HUES6 (cell line): ENCODE results near the gene DHH.

ENCODE experiments used
- H3K27ac ChIP-seq: 2 replicates; pipeline ENCODE4 v1.7.0; 2013; ENCODE audit warnings: low read depth, mild to moderate bottlenecking, low read length, inconsistent platforms
- H3K27me3 ChIP-seq: 2 replicates; pipeline ENCODE4 v1.6.1; 2013; ENCODE audit warnings: low read length; ENCODE audit not compliant: control insufficient read depth, insufficient read depth
- H3K36me3 ChIP-seq: 2 replicates; pipeline ENCODE4 v1.6.1; 2013; ENCODE audit warnings: low read length; ENCODE audit not compliant: control insufficient read depth, insufficient read depth
- H3K4me1 ChIP-seq: 2 replicates; pipeline ENCODE4 v1.6.1; 2013; ENCODE audit warnings: low read length; ENCODE audit not compliant: control insufficient read depth, insufficient read depth
- H3K4me3 ChIP-seq: 2 replicates; pipeline ENCODE4 v1.5.1; 2013; ENCODE audit warnings: low read depth, low read length
- H3K9ac ChIP-seq: one replicate; pipeline ENCODE4 v1.6.1; 2013; ENCODE audit warnings: mild to moderate bottlenecking, low read length
- H3K9me3 ChIP-seq: 2 replicates; pipeline ENCODE4 v1.6.1; 2013; ENCODE audit warnings: low read depth, low read length; ENCODE audit not compliant: control insufficient read depth, insufficient read depth

The DHH gene

GRCh38 chr12:49046129-49046895, 48.3 kb downstream of the DHH start:
- Histone ChIP-seq H3K4me1 (no peaks in the 10 kb centered on the region), H3K9ac (no peak overlapping the region), H3K27me3 (no peaks in the 10 kb centered on the region), H3K36me3 (peaks cover 98% of the 10 kb centered on the region), H3K4me3 (no peak overlapping the region), H3K27ac (no peak overlapping the region), H3K9me3 (no peaks in the 10 kb centered on the region)

DNA sequence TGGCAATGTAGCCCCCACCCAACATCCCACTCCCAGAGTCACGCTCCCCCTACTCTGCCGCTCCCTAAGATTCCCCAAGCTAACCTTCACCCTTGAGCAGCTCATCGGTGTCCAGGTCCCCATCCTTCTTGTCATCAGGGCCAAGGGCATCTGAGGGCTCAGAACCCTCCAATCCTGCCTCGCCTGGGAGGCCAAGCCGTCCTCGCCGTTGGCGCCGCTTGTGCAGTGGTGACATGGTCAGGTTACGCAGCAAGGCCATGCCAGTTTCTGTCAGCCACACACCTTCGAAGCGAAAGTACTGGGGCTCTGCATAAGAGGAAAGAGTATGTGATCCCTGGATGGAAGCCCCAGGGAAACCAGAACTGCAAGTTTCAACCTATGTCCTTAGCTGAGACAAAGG, 49.9 kb downstream of the DHH start:
- Histone ChIP-seq H3K9me3 (no peaks in the 10 kb centered on the region), H3K27ac (no peak overlapping the region), H3K9ac (no peak overlapping the region), H3K4me1 (no peaks in the 10 kb centered on the region), H3K36me3 (peaks cover 98% of the 10 kb centered on the region), H3K4me3 (no peak overlapping the region), H3K27me3 (no peaks in the 10 kb centered on the region)

DNA sequence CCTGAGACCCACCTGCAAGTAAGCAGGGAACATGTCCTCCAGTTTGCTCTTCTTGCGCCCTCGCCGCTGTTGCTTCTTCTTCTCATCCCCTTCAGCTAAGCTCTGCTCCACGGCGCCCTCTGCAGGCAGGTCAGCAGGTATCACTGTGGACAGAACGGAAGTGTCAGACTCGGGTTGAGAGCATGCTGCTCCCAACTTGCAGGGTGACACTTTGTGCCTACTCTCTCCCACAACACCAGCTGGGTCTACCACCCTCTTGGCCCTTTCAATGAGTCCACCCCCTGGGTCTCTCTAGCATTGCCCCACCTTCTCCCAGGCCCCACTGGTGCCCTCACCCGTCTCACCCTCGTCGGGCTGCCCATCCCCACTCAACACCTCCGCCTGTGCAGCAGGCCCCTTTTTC, 50.7 kb downstream of the DHH start:
- H3K4me1 ChIP-seq = no peaks in the 10 kb centered on the region
- no peaks in the 10 kb centered on the region for H3K27me3 ChIP-seq
- no peak overlapping the region for H3K27ac ChIP-seq
- peaks cover 98% of the 10 kb centered on the region for H3K36me3 ChIP-seq
- no peak overlapping the region for H3K4me3 ChIP-seq
- H3K9ac ChIP-seq = no peak overlapping the region
- H3K9me3 ChIP-seq = no peaks in the 10 kb centered on the region

DNA sequence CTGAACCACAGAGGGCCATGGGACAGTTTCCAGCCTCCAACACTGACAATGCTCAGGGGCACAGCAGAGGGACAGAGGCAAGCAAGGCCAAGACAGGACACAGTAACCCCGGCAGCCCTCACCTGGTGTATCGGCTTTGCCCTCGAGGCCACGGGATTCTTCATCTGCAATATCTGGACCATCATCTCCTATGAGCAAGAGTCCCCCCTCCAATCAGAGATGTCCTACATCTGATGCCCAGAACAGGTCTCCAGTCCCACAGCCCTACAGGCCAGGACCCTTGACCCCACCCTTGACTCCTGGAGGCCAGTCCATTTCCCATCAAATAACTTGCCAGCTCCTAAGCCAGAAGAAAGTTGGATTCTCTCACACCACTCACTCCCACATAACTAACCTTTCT, 51.4 kb downstream of the DHH start:
- no peaks in the 10 kb centered on the region for H3K27me3 ChIP-seq
- H3K4me1 ChIP-seq = no peaks in the 10 kb centered on the region
- no peak overlapping the region for H3K4me3 ChIP-seq
- H3K27ac ChIP-seq = no peak overlapping the region
- no peak overlapping the region for H3K9ac ChIP-seq
- H3K9me3 ChIP-seq = no peaks in the 10 kb centered on the region
- H3K36me3 ChIP-seq = peaks cover 98% of the 10 kb centered on the region

DNA sequence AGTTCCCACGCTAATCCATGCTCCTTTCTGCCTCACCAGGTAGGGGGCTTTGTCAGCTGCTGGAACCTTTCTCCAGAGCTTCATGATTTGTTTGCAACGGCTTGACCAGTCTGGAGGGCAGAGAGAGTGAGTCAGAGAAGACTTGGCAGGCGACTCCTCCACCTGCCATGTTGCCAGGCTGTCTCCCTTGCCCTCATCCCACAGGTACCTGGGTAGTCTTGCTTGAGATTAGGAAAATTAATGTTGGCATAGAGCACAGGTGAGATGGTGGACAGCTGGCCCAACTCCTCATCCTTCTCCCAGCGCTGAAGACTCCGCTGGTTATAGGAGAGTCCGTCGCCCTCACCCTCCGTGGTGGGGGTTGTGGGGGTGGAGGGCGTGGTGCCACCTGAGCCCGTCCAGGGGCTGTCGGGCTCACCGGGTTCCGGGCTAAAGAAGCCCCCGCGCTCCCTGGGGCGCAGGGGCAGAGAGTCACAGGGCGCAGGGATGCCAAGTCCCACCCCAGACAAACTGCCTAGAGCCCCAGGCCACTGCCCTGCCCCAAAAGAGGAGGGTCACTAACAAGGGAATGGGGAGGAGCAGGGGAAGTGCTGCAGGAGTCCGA, 52.6 kb downstream of the DHH start:
- H3K36me3 ChIP-seq = peaks cover 98% of the 10 kb centered on the region
- H3K4me3 ChIP-seq = no peak overlapping the region
- H3K9ac ChIP-seq = no peak overlapping the region
- no peaks in the 10 kb centered on the region for H3K27me3 ChIP-seq
- no peak overlapping the region for H3K27ac ChIP-seq
- H3K9me3 ChIP-seq = no peaks in the 10 kb centered on the region
- H3K4me1 ChIP-seq = no peaks in the 10 kb centered on the region

DNA sequence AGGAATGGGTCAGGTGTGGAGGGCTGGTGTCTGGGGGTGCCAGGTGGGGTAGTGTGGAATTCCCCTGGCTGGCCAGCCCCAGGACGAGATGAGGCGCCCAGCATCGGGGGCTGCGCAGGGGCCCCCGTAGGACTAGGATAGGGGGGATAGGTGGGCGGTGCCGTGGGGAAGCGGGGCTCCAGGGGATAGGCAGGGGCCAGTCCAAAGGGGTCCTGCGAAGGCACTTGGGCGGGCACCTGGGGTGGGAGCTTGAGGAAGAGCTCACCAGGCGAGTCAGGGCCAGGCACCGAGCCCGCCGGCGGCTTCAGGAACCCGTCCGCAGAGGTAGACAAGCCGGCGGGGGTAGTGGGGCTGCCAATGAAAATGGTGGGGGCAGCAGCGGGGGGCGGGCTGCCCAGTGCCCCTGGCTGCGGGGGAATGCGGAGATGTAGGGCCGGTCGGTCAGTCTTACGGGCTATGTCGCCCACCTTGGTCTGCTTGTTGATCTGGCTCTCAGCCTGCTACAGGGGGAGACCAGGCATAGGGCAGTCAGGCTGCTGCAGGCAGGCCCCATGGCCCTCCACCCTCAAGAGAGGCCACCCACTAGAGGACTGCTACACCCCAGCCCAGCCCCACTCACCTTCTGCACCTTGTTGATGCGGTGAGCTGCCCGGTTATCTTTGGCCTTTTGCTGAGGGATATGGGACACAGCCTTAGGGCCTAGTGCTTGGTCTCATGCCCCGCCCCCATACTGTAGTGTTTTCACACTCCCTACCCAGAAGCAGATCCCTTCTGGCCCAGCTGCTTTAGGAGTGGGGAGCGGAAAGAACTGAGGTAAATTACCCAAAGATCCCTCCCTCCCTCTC, 53.3 kb downstream of the DHH start:
- Histone ChIP-seq H3K9ac (no peak overlapping the region), H3K9me3 (no peaks in the 10 kb centered on the region), H3K4me1 (no peaks in the 10 kb centered on the region), H3K36me3 (peaks cover 97% of the 10 kb centered on the region), H3K4me3 (no peak overlapping the region), H3K27me3 (no peaks in the 10 kb centered on the region), H3K27ac (no peak overlapping the region)

DNA sequence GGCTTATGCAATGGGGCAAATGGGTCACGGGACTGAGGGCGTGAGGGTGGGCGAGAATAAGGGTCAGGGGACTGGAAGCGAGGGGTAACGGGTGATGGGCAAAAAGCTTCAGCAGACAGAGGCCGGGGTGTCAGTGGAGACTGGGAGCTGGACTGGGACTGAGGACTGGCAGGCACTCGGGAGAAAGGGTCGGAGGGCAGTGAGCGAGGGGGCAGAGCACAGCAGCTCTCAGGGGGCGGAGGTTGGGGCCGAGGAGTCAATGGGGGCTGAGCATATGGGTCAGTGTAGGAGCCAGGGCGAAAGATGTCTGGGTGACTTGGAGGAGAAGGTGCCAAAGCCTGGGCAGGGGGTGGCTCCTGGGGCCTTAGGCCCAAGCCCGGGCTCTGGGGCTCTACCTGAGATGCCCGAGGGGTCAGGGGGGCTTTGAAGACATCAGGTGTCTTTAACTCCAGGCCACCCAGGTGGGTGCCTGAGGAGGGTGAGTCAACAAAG, 54.2 kb downstream of the DHH start:
- Histone ChIP-seq H3K4me1 (no peaks in the 10 kb centered on the region), H3K9ac (no peak overlapping the region), H3K27me3 (no peaks in the 10 kb centered on the region), H3K9me3 (no peaks in the 10 kb centered on the region), H3K27ac (no peak overlapping the region), H3K36me3 (peaks cover 93% of the 10 kb centered on the region), H3K4me3 (no peak overlapping the region)

DNA sequence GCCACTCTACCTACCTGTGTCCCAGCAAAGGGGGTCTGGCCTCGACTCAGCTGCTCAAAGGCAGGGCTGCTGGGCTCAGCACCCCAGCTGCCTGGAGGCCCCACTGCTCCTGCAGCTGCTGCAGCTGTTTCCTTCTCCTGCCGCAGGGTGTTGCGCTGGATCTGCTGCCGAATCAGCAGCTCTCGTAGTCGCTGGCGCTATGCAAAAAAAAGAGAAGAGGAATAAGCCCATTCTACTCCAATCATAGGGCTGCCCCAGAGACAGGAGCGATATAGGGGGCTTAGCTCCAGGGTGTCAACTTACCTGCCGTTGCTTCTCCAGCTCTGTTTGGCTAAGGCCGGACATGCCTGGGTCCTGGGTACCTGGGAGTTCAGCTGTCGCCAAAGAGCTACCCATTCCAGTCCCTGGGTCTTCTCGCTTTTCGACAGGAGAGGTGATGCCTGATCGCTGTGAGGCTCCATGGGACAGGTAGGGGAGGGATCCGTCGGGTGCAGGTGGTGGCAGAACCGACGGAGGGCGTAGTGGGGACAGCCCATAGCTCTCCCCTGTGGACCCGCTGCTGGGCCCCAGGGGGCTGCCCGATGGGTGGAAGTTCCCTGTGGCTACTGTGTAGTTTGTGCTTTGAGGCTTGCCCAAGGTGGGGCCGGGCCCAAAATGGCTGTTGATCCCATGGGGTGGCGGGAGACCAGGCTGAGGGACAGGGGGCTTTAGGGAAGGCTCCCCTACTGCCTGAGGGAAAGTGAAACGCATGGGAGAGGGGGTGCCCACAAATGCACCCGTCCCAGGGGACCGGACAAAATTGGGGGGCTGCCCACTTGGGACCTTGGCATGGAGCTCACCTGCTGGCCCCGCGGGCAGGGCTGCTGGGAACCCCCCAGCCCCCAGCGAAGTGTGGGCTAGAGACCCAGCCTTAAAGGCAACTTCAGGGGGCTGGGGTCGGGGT, 54.9 kb downstream of the DHH start:
- H3K27ac ChIP-seq = no peak overlapping the region
- no peaks in the 10 kb centered on the region for H3K4me1 ChIP-seq
- H3K9me3 ChIP-seq = no peaks in the 10 kb centered on the region
- H3K9ac ChIP-seq = no peak overlapping the region
- no peaks in the 10 kb centered on the region for H3K27me3 ChIP-seq
- H3K36me3 ChIP-seq = peaks cover 95% of the 10 kb centered on the region
- H3K4me3 ChIP-seq = no peak overlapping the region

DNA sequence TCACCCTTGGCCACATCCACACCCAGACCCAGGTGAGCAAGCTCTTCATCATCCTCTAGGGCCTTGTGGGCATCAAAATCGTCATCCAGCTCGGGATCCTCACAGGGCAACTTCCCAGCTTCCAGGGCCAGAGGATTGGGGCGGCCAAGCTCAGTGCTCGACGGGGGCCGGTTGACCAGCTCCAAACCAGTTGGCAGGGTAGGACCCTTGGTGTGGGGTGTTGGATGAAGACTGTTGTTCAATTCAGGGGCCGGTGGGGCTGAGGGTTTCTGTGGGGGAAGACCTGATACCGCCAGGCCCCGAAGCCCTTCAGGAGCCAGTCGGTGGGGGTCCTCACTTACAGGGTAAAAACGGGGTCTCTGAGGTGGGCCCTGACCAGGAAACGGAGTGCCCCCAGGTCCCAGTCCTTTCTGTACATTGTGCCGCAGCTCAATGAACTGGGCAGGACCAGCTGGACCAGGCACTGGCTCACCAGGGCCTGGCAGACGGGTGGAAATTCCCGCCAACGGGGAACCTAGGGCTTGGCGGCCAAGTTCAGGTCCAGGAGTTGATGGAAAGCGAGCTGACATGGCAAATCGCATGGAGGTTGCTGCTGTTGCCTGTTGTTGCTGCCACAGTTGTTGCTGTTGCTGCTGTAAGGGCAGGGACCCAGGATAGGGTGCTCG, 56.2 kb downstream of the DHH start:
- H3K27ac ChIP-seq = no peak overlapping the region
- no peak overlapping the region for H3K9ac ChIP-seq
- no peaks in the 10 kb centered on the region for H3K27me3 ChIP-seq
- H3K9me3 ChIP-seq = no peaks in the 10 kb centered on the region
- no peaks in the 10 kb centered on the region for H3K4me1 ChIP-seq
- H3K36me3 ChIP-seq = peaks cover 95% of the 10 kb centered on the region
- H3K4me3 ChIP-seq = no peak overlapping the region

DNA sequence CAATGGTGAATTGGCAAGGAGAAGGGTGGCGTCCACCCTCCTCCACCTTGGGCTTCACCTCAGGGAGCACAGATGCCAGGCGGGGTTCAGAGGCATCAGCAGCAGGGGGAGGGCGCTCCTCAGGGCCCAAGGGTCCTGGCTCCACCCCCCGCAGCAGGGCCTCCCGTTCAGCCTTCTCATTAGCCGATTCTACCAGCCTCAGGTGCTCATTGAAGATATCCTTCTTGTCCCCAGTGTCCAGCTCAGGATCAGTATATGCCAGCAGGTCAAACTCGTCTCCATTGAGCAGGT, 56.7 kb downstream of the DHH start:
- Histone ChIP-seq H3K9ac (no peak overlapping the region), H3K27me3 (no peaks in the 10 kb centered on the region), H3K4me1 (no peaks in the 10 kb centered on the region), H3K9me3 (no peaks in the 10 kb centered on the region), H3K27ac (no peak overlapping the region), H3K4me3 (no peak overlapping the region), H3K36me3 (peaks cover 95% of the 10 kb centered on the region)
